Measurements from ENCODE around the gene CCNL2. TPM values are rescaled to one million over a fixed set of nuclear protein-coding genes. Genes with fewer than 3 reads are reported as not detected.
A peak's percentile ranks its signal among the peaks of the same experiment; 100 is the strongest.

Gene CCNL2
- polyA plus RNA-seq, 2 of the 4 experiments (the other 2 are of a cell fraction): 85.5 to 111 TPM

DNA sequence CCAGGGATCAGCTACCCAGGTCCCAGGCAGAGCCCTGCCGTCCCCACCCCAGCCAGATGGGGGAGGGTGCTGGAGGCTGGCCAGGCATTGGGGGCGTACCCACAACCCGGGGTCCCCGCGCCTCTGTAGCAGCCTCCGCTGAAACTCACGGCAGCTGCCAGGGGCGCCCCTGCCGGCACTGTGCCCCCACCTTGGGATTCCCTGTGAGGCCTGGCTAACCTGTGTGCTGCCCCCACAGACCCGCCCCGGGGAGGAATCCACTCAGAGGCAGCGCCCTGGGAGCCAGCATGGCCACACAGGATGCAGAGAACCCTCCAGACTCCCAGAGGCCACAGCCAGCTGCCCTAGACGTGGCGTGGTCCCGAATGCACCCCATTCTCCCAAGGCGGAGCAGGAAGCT, 53.8 kb downstream of the CCNL2 start (continued):
- no peak for TF ChIP-seq BCL3 (IDR thresholded peaks at IDR 0.05)

GRCh38 chr1:1344655-1345361, 54.3 kb downstream of the CCNL2 start:
- Histone ChIP-seq H3K27ac (peak overlapping the region; percentile 99 to 100), H3K4me3 (peak overlapping the region; percentile 28), H3K4me1 (peaks cover 45% of the 10 kb centered on the region), H3K9me3 (no peaks in the 10 kb centered on the region), H3K4me2 (peak overlapping the region; percentile 97)
- DNase-seq (ENCODE audit: low read depth in 1 of 2, low spot score in 1 of 2): peak; percentile 83 to 84
- FAIRE-seq: no peak
- CTCF ChIA-PET: interaction anchor here (0.6 to 7.2 kb wide), 10 partner anchors 8 to 70 kb away, joined by 3 to 73 read pairs (median 6); partner anchors contain the start of gene TAS1R3
- POLR2A ChIA-PET: interaction anchor here (1.0 kb wide), 1 partner anchor 8 kb away, joined by 3 read pairs; no protein-coding TSS in a partner anchor
- no CpG with 5 or more reads among the region's 15 CpGs for WGBS (ENCODE audit: missing lambda C conversion rate)
- peak; percentile 74 to 82 for ATAC-seq
- TF ChIP-seq FOSB (CRISPR knock-in tag; IDR thresholded peaks at IDR 0.05) (no peak), FOXS1 (CRISPR knock-in tag; IDR thresholded peaks at IDR 0.05) (no peak), CBX8 (IDR thresholded peaks at IDR 0.05) (no peak), HES2 (IDR thresholded peaks at IDR 0.05) (no peak), SMC3 (IDR thresholded peaks at IDR 0.05) (0 out of 3 replicates have a peak, but pooled peaks have one; percentile 9), HOXB5 (CRISPR knock-in tag; IDR thresholded peaks at IDR 0.05) (no peak), RFX5 (IDR thresholded peaks at IDR 0.05) (no peak), RAD21 (conservative IDR thresholded peaks at IDR 0.05 in 1 of 2, IDR thresholded peaks at IDR 0.05 in 1 of 2) (0 out of 5 replicates have a peak, but pooled peaks of 1 of the 2 experiments have one; percentile 17), KDM5A (IDR thresholded peaks at IDR 0.05) (no peak), NFE2L2 (conservative IDR thresholded peaks at IDR 0.05; ENCODE audit: low read length) (no peak), EP300 (IDR thresholded peaks at IDR 0.05) (no peak), KDM1A (IDR thresholded peaks at IDR 0.05; ENCODE audit: low read depth) (no peak), NR3C1 (IDR thresholded peaks at IDR 0.05) (no peak), CHD2 (IDR thresholded peaks at IDR 0.05; ENCODE audit: low read length, partially characterized antibody) (no peak), HEYL (CRISPR knock-in tag; IDR thresholded peaks at IDR 0.05) (no peak), NPAS2 (CRISPR knock-in tag; IDR thresholded peaks at IDR 0.05; ENCODE audit: borderline replicate concordance) (no peak), ESRRA (IDR thresholded peaks at IDR 0.05; ENCODE audit: borderline replicate concordance, low read length) (no peak), RARB (CRISPR knock-in tag; IDR thresholded peaks at IDR 0.05) (no peak), FOSL2 (IDR thresholded peaks at IDR 0.05) (peak; percentile 87), FOSL2 (CRISPR knock-in tag; IDR thresholded peaks at IDR 0.05) (peak; percentile 99), PBX3 (IDR thresholded peaks at IDR 0.05) (no peak), ZFP36 (IDR thresholded peaks at IDR 0.05; ENCODE audit: borderline replicate concordance, partially characterized antibody) (no peak), USF2 (IDR thresholded peaks at IDR 0.05) (no peak), EHMT2 (IDR thresholded peaks at IDR 0.05; ENCODE audit: low read depth) (no peak), REST (IDR thresholded peaks at IDR 0.05) (no peak)
- TF ChIP-seq, protein P1, sequence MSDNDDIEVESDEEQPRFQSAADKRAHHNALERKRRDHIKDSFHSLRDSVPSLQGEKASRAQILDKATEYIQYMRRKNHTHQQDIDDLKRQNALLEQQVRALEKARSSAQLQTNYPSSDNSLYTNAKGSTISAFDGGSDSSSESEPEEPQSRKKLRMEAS (IDR thresholded peaks at IDR 0.05): peak; percentile 59; the same call in 1 of the 2 replicates
- TF ChIP-seq, protein P2, sequence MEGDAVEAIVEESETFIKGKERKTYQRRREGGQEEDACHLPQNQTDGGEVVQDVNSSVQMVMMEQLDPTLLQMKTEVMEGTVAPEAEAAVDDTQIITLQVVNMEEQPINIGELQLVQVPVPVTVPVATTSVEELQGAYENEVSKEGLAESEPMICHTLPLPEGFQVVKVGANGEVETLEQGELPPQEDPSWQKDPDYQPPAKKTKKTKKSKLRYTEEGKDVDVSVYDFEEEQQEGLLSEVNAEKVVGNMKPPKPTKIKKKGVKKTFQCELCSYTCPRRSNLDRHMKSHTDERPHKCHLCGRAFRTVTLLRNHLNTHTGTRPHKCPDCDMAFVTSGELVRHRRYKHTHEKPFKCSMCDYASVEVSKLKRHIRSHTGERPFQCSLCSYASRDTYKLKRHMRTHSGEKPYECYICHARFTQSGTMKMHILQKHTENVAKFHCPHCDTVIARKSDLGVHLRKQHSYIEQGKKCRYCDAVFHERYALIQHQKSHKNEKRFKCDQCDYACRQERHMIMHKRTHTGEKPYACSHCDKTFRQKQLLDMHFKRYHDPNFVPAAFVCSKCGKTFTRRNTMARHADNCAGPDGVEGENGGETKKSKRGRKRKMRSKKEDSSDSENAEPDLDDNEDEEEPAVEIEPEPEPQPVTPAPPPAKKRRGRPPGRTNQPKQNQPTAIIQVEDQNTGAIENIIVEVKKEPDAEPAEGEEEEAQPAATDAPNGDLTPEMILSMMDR (IDR thresholded peaks at IDR 0.05): peak; percentile 43
- TF ChIP-seq, protein P3, sequence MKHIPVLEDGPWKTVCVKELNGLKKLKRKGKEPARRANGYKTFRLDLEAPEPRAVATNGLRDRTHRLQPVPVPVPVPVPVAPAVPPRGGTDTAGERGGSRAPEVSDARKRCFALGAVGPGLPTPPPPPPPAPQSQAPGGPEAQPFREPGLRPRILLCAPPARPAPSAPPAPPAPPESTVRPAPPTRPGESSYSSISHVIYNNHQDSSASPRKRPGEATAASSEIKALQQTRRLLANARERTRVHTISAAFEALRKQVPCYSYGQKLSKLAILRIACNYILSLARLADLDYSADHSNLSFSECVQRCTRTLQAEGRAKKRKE (CRISPR knock-in tag; IDR thresholded peaks at IDR 0.05; ENCODE audit: low read depth): no peak
